GM19240 (cell line): ENCODE results near the gene DYRK1A.
"Not testable (repeated sequence)": the region's sequence is repeated elsewhere in the genome, so short reads cannot be mapped to it uniquely, and the experiment has no call there.

ENCODE experiments used
- DNase-seq: peaks from one replicate; pipeline ENCODE4 v3.0.0; 2011; ENCODE audit warnings: low spot score; ENCODE audit not compliant: insufficient read length

DYRK1A gene

GRCh38 chr21:37527103-37527502, 160.5 kb downstream of the DYRK1A start:
- no peak for DNase-seq

GRCh38 chr21:37527716-37528115, 161.1 kb downstream of the DYRK1A start:
- DNase-seq, result no peak

- DNase-seq, result no peak
Measured at GRCh38 chr21:37528150-37528937, 161.8 kb downstream of the DYRK1A start.

GRCh38 chr21:37529649-37530048, 163.1 kb downstream of the DYRK1A start:
- no peak for DNase-seq

- no peak for DNase-seq
Measured at GRCh38 chr21:37530901-37531351, 164.4 kb downstream of the DYRK1A start.

GRCh38 chr21:37531431-37531932, 164.9 kb downstream of the DYRK1A start:
- no peak for DNase-seq

GRCh38 chr21:37532868-37533780, 166.6 kb downstream of the DYRK1A start:
- no peak for DNase-seq

GRCh38 chr21:37534431-37534830, 167.9 kb downstream of the DYRK1A start:
- no peak for DNase-seq

GRCh38 chr21:37535130-37535529, 168.6 kb downstream of the DYRK1A start:
- DNase-seq, result no peak

GRCh38 chr21:37535672-37536071, 169.1 kb downstream of the DYRK1A start:
- DNase-seq, result no peak

- DNase-seq, result no peak
Measured at GRCh38 chr21:37536616-37537278, 170.2 kb downstream of the DYRK1A start.

- DNase-seq, result no peak
Measured at GRCh38 chr21:37537391-37537996, 170.9 kb downstream of the DYRK1A start.

- DNase-seq, result no peak
Measured at GRCh38 chr21:37538971-37539590, 172.5 kb downstream of the DYRK1A start.

GRCh38 chr21:37541128-37541527, 174.6 kb downstream of the DYRK1A start:
- DNase-seq, result not testable (repeated sequence)

- DNase-seq, result no peak
Measured at GRCh38 chr21:37542512-37542911, 175.9 kb downstream of the DYRK1A start.

- DNase-seq, result no peak
Measured at GRCh38 chr21:37546299-37546908, 179.8 kb downstream of the DYRK1A start.

- DNase-seq, result no peak
Measured at GRCh38 chr21:37546949-37547614, 180.5 kb downstream of the DYRK1A start.

- no peak for DNase-seq
Measured at GRCh38 chr21:37547615-37548200, 181.1 kb downstream of the DYRK1A start.

- no peak for DNase-seq
Measured at GRCh38 chr21:37548521-37548981, 182.0 kb downstream of the DYRK1A start.
